HepG2 (cell line): Measurements from ENCODE around the gene WDR45B. TPM values are rescaled to one million over a fixed set of nuclear protein-coding genes. Genes with fewer than 3 reads are reported as not detected.

Experiments
- GFI1 ChIP-seq: sonication (generic); formaldehyde crosslinking; IDR thresholded peaks from 2 replicates; pipeline ENCODE4 v1.5.0; 2020; ENCODE audit warnings: missing genetic modification reagents, mild to moderate bottlenecking, borderline replicate concordance
- GLI4 ChIP-seq: sonication (generic); formaldehyde crosslinking; IDR thresholded peaks from 2 replicates; pipeline ENCODE4 v1.5.1; 2020; ENCODE audit warnings: missing genetic modification reagents, mild to moderate bottlenecking, moderate library complexity, borderline replicate concordance
- HMGXB3 ChIP-seq: sonication (generic); formaldehyde crosslinking; IDR thresholded peaks from 2 replicates; pipeline ENCODE4 v1.4.0; 2020; ENCODE audit warnings: missing genetic modification reagents, borderline replicate concordance
- HOXD1 ChIP-seq: sonication (generic); formaldehyde crosslinking; IDR thresholded peaks from 2 replicates; pipeline ENCODE4 v1.5.0; 2020; ENCODE audit warnings: missing genetic modification reagents
- MEF2D ChIP-seq: sonication (generic); formaldehyde crosslinking; IDR thresholded peaks from 2 replicates; pipeline ENCODE4 v1.5.1; 2020; ENCODE audit warnings: mild to moderate bottlenecking, missing genetic modification reagents
- MTA1 ChIP-seq: sonication (generic); formaldehyde crosslinking; IDR thresholded peaks from 2 replicates; pipeline ENCODE4 v1.4.0; 2020; ENCODE audit warnings: missing genetic modification reagents, mild to moderate bottlenecking, borderline replicate concordance
- NFATC3 ChIP-seq: sonication (generic); formaldehyde crosslinking; IDR thresholded peaks from 2 replicates; pipeline ENCODE4 v1.5.1; 2020; ENCODE audit warnings: mild to moderate bottlenecking, missing genetic modification reagents
- NFE2 ChIP-seq: sonication (generic); formaldehyde crosslinking; IDR thresholded peaks from 2 replicates; pipeline ENCODE4 v1.4.0; 2020; ENCODE audit warnings: missing genetic modification reagents
- NFYC ChIP-seq: IDR thresholded peaks from 2 replicates; pipeline ENCODE4 v1.6.1; 2016; ENCODE audit warnings: missing genetic modification reagents, missing compliant biosample characterization
- TFAP4 ChIP-seq: sonication (generic); IDR thresholded peaks from 2 replicates; pipeline ENCODE4 v1.6.1; 2016; ENCODE audit warnings: low read depth, borderline replicate concordance
- TFDP1 ChIP-seq: IDR thresholded peaks from 2 replicates; pipeline ENCODE4 v1.6.1; 2016; ENCODE audit warnings: missing compliant biosample characterization, missing genetic modification reagents, borderline replicate concordance
- ZBTB14 ChIP-seq: sonication (generic); formaldehyde crosslinking; IDR thresholded peaks from 2 replicates; pipeline ENCODE4 v1.4.0; 2020; ENCODE audit warnings: missing genetic modification reagents
- ZKSCAN8 ChIP-seq: IDR thresholded peaks from 2 replicates; pipeline ENCODE4 v1.6.1; 2016; ENCODE audit warnings: borderline replicate concordance, missing genetic modification reagents, missing compliant biosample characterization
- ZNF10 ChIP-seq: sonication (generic); formaldehyde crosslinking; IDR thresholded peaks from 2 replicates; pipeline ENCODE4 v1.4.0; 2020; ENCODE audit warnings: mild to moderate bottlenecking, low read depth, missing genetic modification reagents, borderline replicate concordance
- ZNF34 ChIP-seq: sonication (generic); formaldehyde crosslinking; IDR thresholded peaks from 2 replicates; pipeline ENCODE4 v1.4.0; 2020; ENCODE audit warnings: mild to moderate bottlenecking, missing genetic modification reagents, borderline replicate concordance
- ZNF512 ChIP-seq: sonication (generic); formaldehyde crosslinking; IDR thresholded peaks from 2 replicates; pipeline ENCODE4 v1.4.0; 2020; ENCODE audit warnings: mild to moderate bottlenecking, missing genetic modification reagents
- ZNF775 ChIP-seq: sonication (generic); formaldehyde crosslinking; IDR thresholded peaks from 2 replicates; pipeline ENCODE4 v1.4.0; 2020; ENCODE audit warnings: missing genetic modification reagents, mild to moderate bottlenecking, moderate library complexity, borderline replicate concordance
- ZNF816 ChIP-seq: sonication (generic); formaldehyde crosslinking; IDR thresholded peaks from 2 replicates; pipeline ENCODE4 v1.8.0; 2022; ENCODE audit warnings: missing genetic modification reagents, mild to moderate bottlenecking, borderline replicate concordance
- ZNF83 ChIP-seq: sonication (generic); formaldehyde crosslinking; IDR thresholded peaks from 2 replicates; pipeline ENCODE4 v1.4.0; 2020; ENCODE audit warnings: missing genetic modification reagents, mild to moderate bottlenecking, borderline replicate concordance
- ZNF879 ChIP-seq: sonication (generic); formaldehyde crosslinking; IDR thresholded peaks from 2 replicates; pipeline ENCODE4 v1.8.1; 2023; ENCODE audit warnings: missing genetic modification reagents
- polyA plus RNA-seq, 8 experiments: library from polyadenylated mRNA; depleted of rRNA in 3 of 8; stranded (reverse) in 7 of 8; unstranded in 1 of 8; fragments of >200 nt; fragmentation: Illumina TruSeq in 4 of 8; extraction: Trizol in 4 of 8; gene quantifications; 2 replicates each; pipeline versions ENCODE4 v1.2.1 to v1.2.3, GENCODE V29; 2011 to 2016; ENCODE audit warnings: low read depth in 4 of 8, missing spikeins in 1 of 8, mixed read lengths in 1 of 8; ENCODE audit not compliant: insufficient read depth in 1 of 8
- total RNA-seq, 5 experiments: library from RNA; depleted of rRNA; stranded (reverse); fragments of >200 nt; fragmentation: Illumina TruSeq; extraction: Trizol; gene quantifications; 2 replicates each; pipeline ENCODE4 v1.2.3, GENCODE V29; 2016; ENCODE audit warnings: low read depth in 1 of 5

Gene WDR45B
- total and polyA plus RNA-seq, 2 of the 13 experiments (the other 11 are each of a cell fraction or from before 2014, with no cell fraction given): 86.2 to 155 TPM

GRCh38 chr17:82648165-82648668 is at the start of gene WDR45B (continued):
- peak; percentile 75; the same call in 1 of the 2 replicates for TF ChIP-seq ZNF512
- no peak for TF ChIP-seq ZNF879
- TF ChIP-seq MEF2D (CRISPR knock-in tag): no peak; the same call in 1 of the 2 replicates
- no peak for TF ChIP-seq ZNF775 (CRISPR knock-in tag)
- TF ChIP-seq NFE2 (CRISPR knock-in tag): no peak
- TF ChIP-seq HOXD1 (CRISPR knock-in tag): no peak
- TF ChIP-seq ZNF816 (CRISPR knock-in tag): no peak; the same call in 1 of the 2 replicates
- TF ChIP-seq GLI4: peak; percentile 42; the same call in 1 of the 2 replicates
- no peak for TF ChIP-seq ZNF10
- no peak for TF ChIP-seq GFI1 (CRISPR knock-in tag)
- TF ChIP-seq ZNF83: no peak
- peak; percentile 56; the same call in 1 of the 2 replicates for TF ChIP-seq TFAP4
- TF ChIP-seq TFDP1 (CRISPR knock-in tag): peak; percentile 68; the same call in 1 of the 2 replicates
- TF ChIP-seq NFYC (CRISPR knock-in tag): peak; percentile 54; the same call in 1 of the 2 replicates
- TF ChIP-seq ZBTB14 (CRISPR knock-in tag): peak; percentile 98
- TF ChIP-seq ZNF34 (CRISPR knock-in tag): no peak; the same call in 1 of the 2 replicates
- TF ChIP-seq ZKSCAN8 (CRISPR knock-in tag): 0 out of 2 replicates have a peak, but pooled peaks have one; percentile 11
- TF ChIP-seq HMGXB3 (CRISPR knock-in tag): no peak
- no peak for TF ChIP-seq NFATC3
- peak; percentile 37; the same call in 1 of the 2 replicates for TF ChIP-seq MTA1
